ENCODE measurements around the gene FUS.

DNA sequence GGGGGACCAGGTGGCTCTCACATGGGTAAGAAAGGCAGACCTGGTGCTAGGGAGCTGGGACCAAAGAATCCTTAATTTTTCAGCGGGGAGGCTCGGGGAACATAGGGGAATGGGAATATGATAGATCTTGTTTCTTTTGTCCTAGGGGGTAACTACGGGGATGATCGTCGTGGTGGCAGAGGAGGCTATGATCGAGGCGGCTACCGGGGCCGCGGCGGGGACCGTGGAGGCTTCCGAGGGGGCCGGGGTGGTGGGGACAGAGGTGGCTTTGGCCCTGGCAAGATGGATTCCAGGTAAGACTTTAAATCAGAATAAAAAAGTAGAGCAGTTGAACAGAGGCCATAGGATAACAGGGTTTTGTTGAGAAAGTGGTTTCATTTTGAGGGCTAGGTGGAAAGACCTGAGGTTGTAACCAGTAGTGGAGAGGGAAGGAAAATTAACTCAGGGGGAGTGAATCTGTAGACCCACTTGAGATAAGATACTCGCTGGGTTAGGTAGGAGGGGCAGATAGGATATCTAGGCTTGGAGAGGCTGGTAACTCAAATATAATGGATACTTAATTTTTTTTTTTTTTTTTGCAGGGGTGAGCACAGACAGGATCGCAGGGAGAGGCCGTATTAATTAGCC, 11.0 kb downstream of the FUS start:
- TF ChIP-seq, protein P1, sequence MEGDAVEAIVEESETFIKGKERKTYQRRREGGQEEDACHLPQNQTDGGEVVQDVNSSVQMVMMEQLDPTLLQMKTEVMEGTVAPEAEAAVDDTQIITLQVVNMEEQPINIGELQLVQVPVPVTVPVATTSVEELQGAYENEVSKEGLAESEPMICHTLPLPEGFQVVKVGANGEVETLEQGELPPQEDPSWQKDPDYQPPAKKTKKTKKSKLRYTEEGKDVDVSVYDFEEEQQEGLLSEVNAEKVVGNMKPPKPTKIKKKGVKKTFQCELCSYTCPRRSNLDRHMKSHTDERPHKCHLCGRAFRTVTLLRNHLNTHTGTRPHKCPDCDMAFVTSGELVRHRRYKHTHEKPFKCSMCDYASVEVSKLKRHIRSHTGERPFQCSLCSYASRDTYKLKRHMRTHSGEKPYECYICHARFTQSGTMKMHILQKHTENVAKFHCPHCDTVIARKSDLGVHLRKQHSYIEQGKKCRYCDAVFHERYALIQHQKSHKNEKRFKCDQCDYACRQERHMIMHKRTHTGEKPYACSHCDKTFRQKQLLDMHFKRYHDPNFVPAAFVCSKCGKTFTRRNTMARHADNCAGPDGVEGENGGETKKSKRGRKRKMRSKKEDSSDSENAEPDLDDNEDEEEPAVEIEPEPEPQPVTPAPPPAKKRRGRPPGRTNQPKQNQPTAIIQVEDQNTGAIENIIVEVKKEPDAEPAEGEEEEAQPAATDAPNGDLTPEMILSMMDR (IDR thresholded peaks at IDR 0.05) = no peak
- no peak for TF ChIP-seq POLR2AphosphoS5 (IDR thresholded peaks at IDR 0.05)

All from gastroesophageal sphincter (tissue), 3 donors.